Upper lobe of right lung (tissue), 1 donor: ENCODE measurements around the gene DRGX. TPM values are rescaled to one million over a fixed set of nuclear protein-coding genes. Genes with fewer than 3 reads are reported as not detected.

Experiments used
- ATAC-seq: fragments of 200-7000 bp; cut with Tn5 transposase; one replicate; pipeline ENCODE4 v1.9.1; 2020; ENCODE audit warnings: mild to moderate bottlenecking, moderate library complexity
- DNase-seq: peaks from one replicate; pipeline ENCODE4 v3.0.0-alpha.2; 2020
- H3K27ac ChIP-seq: fragments of 200-600 bp; one replicate; pipeline ENCODE4 v1.8.0; 2022
- H3K27me3 ChIP-seq: fragments of 200-600 bp; one replicate; pipeline ENCODE4 v1.8.0; 2022; ENCODE audit warnings: mild to moderate bottlenecking
- H3K36me3 ChIP-seq: fragments of 200-600 bp; one replicate; pipeline ENCODE4 v1.8.0; 2022
- H3K4me1 ChIP-seq: fragments of 200-600 bp; one replicate; pipeline ENCODE4 v1.8.0; 2022
- H3K4me3 ChIP-seq: fragments of 200-600 bp; one replicate; pipeline ENCODE4 v1.8.0; 2022; ENCODE audit warnings: mild to moderate bottlenecking
- H3K9me3 ChIP-seq: fragments of 200-600 bp; one replicate; pipeline ENCODE4 v1.8.0; 2022
- CTCF ChIP-seq: fragments of 200-600 bp; IDR thresholded peaks from one replicate; pipeline ENCODE4 v1.8.0; 2022; ENCODE audit warnings: antibody characterized with exemption
- intact Hi-C: fragments of 100-400 bp; cut with DNase I; formaldehyde crosslinking; loops from one replicate; pipeline ENCODE4 v1.11.0; 2022
- total RNA-seq: library from RNA; stranded (reverse); fragmentation: NEBNext Ultra II Directional; extraction: Animal tissue kit (Norgen Biotek cat#: 25700); gene quantifications from one replicate; pipeline ENCODE4 v1.2.1, GENCODE V29; 2021
- donor health status: DM: no; HTN: yes; CAD: no; lungs with severe emphysema.

The DRGX gene
- total RNA-seq, 1 donor from 2014 or later: not detected

GRCh38 chr10:49371967-49372366, 23.9 kb downstream of the DRGX start:
- H3K9me3 ChIP-seq: no peaks in the 10 kb centered on the region
- no peak overlapping the region for H3K4me3 ChIP-seq
- no peak overlapping the region for H3K27ac ChIP-seq
- ATAC-seq (no peak), DNase-seq (no peak)
- no peak for TF ChIP-seq CTCF
- H3K36me3 ChIP-seq: no peaks in the 10 kb centered on the region
- peaks cover 4% of the 10 kb centered on the region for H3K4me1 ChIP-seq
- H3K27me3 ChIP-seq: no peaks in the 10 kb centered on the region
- intact Hi-C loops: no loop called here

- H3K4me1 ChIP-seq: peaks cover 4% of the 10 kb centered on the region
- no peaks in the 10 kb centered on the region for H3K27me3 ChIP-seq
- H3K27ac ChIP-seq: no peak overlapping the region
- ATAC-seq (no peak), DNase-seq (no peak)
- H3K36me3 ChIP-seq: no peaks in the 10 kb centered on the region
- no peak for TF ChIP-seq CTCF
- intact Hi-C loops: no loop called here
- H3K4me3 ChIP-seq: no peak overlapping the region
- no peaks in the 10 kb centered on the region for H3K9me3 ChIP-seq
These were observed 25.4 kb downstream of the DRGX start for GRCh38 chr10:49370326-49371100.

GRCh38 chr10:49369216-49370162, 26.4 kb downstream of the DRGX start:
- DNase-seq (peak; percentile 83), ATAC-seq (peak; percentile 83)
- Histone ChIP-seq H3K9me3 (no peaks in the 10 kb centered on the region), H3K36me3 (no peaks in the 10 kb centered on the region), H3K27me3 (no peaks in the 10 kb centered on the region), H3K27ac (no peak overlapping the region), H3K4me3 (no peak overlapping the region), H3K4me1 (peaks cover 4% of the 10 kb centered on the region)
- intact Hi-C loops: no loop called here
- no peak for TF ChIP-seq CTCF

- H3K9me3 ChIP-seq: no peaks in the 10 kb centered on the region
- H3K4me1 ChIP-seq: peaks cover 4% of the 10 kb centered on the region
- H3K4me3 ChIP-seq: no peak overlapping the region
- H3K27me3 ChIP-seq: no peaks in the 10 kb centered on the region
- no peak for TF ChIP-seq CTCF
- no peak for ATAC-seq
- H3K36me3 ChIP-seq: no peaks in the 10 kb centered on the region
- DNase-seq: no peak
- intact Hi-C loops: no loop called here
- H3K27ac ChIP-seq: no peak overlapping the region
These were observed 27.6 kb downstream of the DRGX start for GRCh38 chr10:49368256-49368655.

GRCh38 chr10:49367600-49367999, 28.3 kb downstream of the DRGX start:
- Histone ChIP-seq H3K27ac (no peak overlapping the region), H3K4me3 (no peak overlapping the region), H3K27me3 (no peaks in the 10 kb centered on the region), H3K4me1 (peaks cover 7% of the 10 kb centered on the region), H3K36me3 (no peaks in the 10 kb centered on the region), H3K9me3 (no peaks in the 10 kb centered on the region)
- ATAC-seq (no peak), DNase-seq (no peak)
- no peak for TF ChIP-seq CTCF
- intact Hi-C loops: no loop called here
